ENCODE data around the gene FAM43B.
A peak's percentile ranks its signal among the peaks of the same experiment; 100 is the strongest.
"Not testable (repeated sequence)": the region's sequence is repeated elsewhere in the genome, so short reads cannot be mapped to it uniquely, and the experiment has no call there.

FAM43B gene

GRCh38 chr1:20551945-20552727 lies at the start of gene FAM43B:
Gene FAM43B (plus strand): TSS chr1:20552573. CDS start chr1:20552974, 401 bp downstream.
- DNase-seq, result peak; percentile 22

- DNase-seq, result no peak
Observed at GRCh38 chr1:20505488-20505887, 46.9 kb upstream of the FAM43B start.

DNA sequence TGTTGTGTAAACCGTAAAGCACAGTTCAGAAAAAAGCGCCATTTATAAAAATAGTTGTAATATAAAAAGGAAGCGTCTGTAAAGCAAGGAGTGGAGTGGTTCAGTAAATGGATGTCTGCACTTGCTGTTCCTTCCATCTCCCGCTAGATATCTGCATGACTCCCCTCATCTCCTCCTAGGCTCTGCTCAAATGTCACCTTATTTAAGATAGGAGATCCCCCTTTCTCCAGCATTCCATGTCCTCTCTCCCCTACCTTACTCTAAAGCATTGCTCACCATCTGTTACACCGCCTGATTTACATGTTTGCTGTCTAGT lies 45.2 kb upstream of the FAM43B start:
- no peak for DNase-seq

GRCh38 chr1:20507564-20508410 lies 44.6 kb upstream of the FAM43B start, which contains the start of gene MUL1:
Gene MUL1 (minus strand): TSS chr1:20508151. CDS start chr1:20508024, 127 bp downstream.
- peak; percentile 91 for DNase-seq

DNA sequence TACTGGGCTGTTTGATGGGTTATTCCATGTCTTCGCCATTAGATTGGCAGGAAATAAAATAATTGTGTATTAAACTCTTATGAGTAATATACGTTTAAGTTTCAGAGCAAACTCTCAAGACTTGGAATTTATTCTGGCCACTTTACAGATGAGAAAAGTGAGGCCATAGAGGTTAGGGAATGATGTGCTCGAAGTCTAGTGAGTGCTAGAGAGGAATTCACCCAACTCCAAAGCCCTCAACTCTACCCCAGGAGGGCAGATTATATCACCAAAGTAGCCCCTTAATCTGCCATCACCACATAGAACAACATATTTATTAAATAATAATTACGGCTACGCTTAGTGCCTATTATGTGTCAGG lies 44.0 kb upstream of the FAM43B start:
- DNase-seq, result no peak

DNA sequence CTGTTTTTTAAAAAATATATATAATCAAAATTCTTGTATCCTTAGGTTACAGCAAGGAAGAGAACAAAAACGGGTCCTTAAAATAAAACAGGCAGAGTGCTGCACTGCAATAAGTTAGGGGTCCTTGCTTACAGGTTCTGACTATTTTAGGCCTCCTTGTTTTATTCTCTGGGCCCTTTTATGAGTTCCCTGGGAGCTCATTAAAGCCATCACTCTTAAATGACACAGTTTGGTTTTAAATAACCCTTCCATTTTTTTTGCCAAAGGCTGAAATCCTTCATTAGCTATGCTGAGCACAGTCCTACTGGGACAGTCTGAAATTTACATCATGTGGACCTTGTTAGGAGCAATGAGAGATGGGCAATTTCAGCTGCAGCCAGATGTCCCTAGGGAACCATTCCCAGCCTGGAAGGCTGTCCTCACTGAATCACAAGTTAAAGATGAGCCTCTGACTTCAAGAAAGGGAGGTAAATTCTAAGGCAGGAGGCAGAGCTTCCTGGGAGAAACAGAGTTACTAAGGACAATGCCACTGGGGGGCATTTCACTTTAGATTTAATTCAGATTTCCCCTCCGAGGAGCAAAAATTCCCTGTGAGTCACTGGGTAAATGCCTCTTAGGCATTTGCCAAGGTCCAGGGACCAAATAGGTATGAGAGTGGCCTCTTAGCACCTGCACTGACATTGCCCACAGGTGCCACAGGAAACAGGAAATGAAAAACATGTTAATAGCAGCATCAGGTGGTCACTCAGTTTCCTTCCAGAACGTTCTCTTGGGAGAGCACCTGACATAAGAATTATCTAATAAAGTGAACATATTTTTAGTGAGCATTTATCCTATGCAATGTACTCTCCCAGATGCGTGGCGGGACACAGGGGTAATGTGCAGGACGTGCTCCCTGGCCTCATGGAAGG lies 40.6 kb upstream of the FAM43B start:
- peak; percentile 18 for DNase-seq

DNA sequence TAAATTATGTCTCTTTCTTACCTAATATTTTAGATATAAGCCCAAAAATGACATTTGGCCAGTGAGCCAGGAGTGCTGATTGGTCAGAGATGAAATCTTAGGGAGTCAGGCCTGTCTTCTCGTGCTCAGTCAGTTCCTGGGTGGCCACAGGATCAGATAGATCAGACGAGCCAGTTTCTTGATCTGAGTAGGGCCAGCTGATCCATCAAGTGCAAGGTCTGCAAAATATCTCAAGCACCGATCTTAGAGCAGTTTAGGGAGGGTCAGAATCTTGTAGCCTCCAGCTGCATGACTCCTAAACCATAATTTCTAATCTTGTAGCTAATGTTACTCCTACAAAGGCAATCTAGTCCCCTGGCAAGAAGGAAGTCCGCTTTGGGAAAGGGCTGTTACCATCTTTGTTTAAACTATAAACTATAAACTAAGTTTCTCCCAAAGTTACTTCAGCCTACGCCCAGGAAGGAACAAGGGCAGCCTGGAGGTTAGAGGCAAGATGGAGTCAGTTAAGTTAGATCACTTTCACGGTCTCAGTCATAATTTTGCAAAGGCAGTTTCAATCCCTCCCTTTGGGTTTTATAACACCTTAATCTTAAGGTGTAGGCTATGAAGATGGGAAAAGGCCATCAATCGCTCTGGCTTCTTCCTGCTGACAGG lies 32.6 kb upstream of the FAM43B start:
- not testable (repeated sequence) for DNase-seq

DNA sequence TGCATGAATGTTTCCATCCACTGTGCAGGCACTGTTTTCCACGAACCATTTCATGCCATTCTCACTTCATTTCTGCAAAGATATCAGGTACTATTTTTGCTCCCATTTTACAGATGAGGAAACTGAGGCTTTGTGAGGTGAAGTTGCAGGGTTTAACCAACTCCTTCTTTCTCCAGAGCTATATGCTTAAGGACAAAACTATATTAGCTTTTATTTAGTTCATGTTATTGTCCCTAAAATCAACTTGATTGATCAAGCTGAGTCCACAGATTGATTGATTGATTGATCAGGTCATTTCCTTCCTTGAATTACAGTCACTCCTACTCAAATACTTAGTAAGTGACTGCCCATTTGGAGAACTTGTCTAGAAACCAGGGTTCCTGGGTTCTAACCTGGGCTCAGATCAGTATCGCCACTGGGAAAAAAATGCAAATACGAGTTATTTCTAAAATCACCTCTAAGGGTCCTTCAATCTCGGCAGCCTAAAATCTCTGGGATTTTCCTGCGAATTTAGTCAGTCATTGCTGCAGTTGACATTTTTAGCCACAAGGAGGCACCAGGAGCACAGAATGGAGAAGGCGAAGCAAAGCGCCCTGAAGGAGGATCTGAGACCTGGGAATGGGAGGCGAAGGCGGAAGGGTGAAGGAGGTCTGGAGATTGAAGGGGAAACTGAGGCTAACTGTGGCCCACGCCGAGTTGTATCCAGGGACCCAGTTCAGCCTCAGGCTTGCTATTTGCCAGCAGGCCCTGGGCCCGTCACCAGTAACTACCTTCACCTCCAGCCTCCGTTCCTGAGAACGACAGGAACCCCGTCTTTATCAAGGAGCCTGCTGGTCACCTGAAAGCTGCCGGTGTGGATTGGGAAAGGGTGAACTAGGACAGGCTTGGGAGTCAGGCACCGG lies 30.2 kb upstream of the FAM43B start:
- peak; percentile 79 for DNase-seq

DNA sequence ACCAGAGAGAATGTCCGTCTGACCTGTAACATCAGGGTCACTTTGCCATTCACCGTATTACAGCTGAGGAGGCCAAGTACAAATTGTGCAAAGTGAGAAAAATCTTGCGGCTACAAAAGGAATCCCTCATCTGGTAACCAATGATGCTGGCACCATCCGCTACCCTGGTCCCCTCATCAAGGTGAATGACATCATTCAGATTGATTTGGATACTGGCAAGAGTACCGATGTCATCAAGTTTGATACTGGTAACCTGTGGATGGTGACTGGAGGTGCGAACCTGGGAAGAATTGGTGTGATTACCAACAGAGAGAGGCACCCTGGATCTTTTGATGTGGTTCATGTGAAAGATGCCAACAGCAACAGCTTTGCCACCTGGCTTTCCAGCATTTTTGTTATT lies 26.1 kb upstream of the FAM43B start:
- DNase-seq, result no peak

GRCh38 chr1:20528221-20528620 lies 24.2 kb upstream of the FAM43B start:
- no peak for DNase-seq

DNA sequence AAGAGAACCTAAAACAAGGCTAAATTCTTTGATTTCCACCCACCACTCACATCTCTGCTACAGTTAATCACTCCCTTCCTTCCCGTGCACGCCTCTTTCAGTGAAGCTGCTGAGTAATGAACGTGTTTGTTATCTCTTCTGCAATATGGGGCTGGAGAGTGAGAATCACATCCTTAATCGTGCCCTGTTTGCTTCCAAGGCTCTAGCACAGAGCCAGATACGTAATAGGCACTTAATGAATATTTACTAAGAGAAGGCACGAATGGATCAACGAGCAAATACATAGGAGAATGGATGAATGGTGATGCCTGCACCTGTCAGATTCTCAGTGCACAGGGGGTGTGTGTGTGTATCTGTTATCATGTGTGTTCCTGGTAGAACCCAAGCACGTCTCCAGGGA lies 22.1 kb upstream of the FAM43B start:
- no peak for DNase-seq

DNA sequence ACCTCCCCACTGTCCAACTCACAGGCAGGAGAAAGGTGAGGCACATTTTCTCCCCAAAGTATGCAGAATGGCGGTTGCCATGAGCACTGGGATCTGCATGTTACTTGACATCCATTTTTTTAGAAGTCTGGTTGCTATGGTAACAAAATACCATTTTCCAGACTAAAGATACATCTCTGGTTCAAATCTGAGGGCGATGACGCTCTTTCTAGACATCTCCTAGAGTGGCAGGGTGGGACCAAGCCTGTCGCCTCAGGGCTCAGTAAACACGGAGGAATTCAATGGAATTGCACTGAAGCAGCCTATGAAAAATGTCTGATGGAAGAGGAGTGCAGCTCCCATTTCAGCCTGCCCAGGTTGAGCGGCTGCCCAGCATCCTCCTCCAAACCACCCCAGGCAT lies 21.5 kb upstream of the FAM43B start:
- no peak for DNase-seq

DNA sequence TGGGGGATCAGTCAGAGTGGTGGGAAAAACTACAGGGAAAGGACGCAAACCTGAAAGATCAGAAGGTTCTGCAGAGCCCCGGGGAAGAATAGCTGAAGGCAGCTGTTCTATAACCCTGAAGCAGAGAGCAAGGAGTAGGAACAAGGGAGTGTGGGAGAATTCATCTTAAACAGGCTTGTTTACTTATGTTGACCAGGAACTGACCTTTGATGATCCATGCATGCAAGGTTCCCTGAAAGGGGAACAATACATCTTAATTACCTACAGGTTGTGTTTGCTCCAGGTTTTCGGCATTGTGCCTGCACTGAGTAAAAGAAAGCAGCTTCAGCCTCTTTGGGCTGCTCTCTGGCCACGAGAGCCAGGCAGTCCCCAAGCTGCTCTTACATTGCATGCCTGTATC lies 18.7 kb upstream of the FAM43B start:
- DNase-seq, result no peak

DNA sequence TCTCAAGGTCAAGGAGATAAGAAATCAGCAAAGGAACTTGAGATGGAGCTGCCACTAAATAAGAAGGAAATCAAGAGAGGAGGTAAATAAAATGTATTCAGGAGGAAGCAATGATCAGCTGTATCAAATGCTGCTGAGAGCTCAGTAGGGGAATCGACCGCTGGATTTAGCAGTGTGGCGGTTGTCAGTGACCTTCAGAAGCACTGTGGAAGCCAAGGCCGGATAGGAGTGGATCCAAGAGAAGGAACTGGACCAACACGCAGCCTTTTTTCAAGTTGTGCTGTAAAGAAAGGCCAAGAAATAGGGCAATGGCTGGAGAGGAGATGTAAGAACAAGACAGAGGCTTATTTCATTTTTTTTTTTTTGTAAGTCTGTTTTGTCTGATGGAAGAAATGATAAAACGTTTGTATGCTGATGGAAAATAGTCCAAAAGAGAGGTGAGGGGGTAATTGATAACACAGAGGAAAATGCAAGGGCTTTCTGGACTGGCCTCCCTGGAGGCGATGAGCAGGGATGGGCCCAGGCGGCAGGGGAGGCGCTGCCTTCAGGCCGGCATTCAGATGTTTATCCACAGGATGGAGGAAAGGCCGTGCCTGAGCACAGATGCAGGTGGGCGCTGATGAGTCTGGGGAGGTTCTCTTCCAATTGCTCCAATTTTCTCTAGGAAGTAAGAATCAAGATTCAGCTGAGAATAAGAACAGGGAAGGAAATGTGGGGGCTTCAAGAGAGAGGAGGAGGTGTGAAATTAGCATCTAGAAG lies 17.5 kb upstream of the FAM43B start:
- no peak for DNase-seq

DNA sequence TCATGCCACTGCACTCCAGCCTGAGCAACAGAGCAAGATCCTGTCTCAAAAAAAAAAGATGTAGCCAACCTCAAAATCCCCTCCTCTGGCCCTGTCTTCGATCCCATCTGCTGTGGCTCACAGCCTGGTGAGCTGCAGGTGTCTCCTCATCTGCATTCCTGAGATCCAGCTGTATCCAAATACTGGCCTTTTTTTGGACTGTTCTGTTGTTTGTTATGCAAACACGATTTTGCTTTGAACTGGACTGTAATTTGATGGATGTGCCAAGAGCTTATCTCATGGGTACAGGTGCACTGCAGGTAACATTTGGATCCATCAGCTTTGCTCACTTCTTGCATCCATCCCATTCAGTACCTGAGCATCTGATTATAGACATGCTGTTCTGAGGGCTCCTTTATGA lies 14.1 kb upstream of the FAM43B start:
- DNase-seq, result no peak

- no peak for DNase-seq
Observed at GRCh38 chr1:20538760-20539551, 13.4 kb upstream of the FAM43B start.

- peak; percentile 7 for DNase-seq
Observed at GRCh38 chr1:20540281-20540680, 12.1 kb upstream of the FAM43B start.

DNA sequence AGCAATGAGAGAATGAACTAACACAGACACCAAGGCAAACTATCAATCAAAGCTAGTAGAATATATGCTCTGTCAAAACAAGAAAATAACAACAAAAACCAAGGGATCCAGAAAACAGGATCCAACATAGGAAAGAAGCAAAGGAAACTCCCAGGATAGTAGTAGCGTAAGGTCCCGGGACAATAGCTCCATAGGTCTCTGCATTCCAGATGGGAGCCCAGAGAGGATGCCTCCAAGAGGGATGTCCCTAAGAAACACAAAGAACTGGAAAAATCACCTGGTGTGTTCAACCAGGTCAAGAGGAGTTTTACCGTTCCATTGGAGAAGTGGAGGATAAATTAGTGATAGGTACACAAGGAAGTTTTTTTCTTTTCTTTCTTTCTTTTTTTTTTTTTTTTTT lies 5.7 kb upstream of the FAM43B start:
- DNase-seq, result no peak

DNA sequence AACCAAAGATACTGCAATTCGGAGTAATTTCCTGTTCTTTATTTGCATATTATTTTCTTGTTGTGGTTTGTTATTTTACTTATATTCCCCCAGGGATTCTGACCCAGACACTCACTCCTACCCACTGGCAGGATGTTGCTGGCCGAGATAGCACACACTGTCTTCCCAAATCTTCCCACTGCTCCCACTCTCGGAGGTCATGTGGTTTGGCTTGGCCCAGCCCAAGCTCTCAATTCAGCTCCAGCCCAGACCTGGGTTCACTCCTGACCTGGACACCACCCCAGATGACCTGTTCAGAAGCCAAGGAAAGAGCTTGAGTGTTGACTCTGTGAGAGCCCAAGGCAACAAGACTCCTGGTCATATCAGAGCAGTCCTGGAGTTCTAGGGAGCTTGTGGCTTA lies 1.2 kb upstream of the FAM43B start:
- DNase-seq, result no peak
